Hepatocyte (in vitro differentiated cells): ENCODE measurements around the gene COL13A1.

Experiments
- CTCF ChIP-seq: fragments of 200-600 bp; sonication (generic); IDR thresholded peaks from 2 replicates; pipeline ENCODE4 v1.5.1; 2016; ENCODE audit warnings: antibody characterized with exemption, mild to moderate bottlenecking; ENCODE audit not compliant: poor library complexity
- EZH2 ChIP-seq: fragments of 200-600 bp; sonication (generic); IDR thresholded peaks from 2 replicates; pipeline ENCODE4 v1.6.1; 2016; ENCODE audit warnings: antibody characterized with exemption, mild to moderate bottlenecking, borderline replicate concordance
- EZH2phosphoT487 ChIP-seq: fragments of 200-600 bp; sonication (generic); IDR thresholded peaks from one replicate; pipeline ENCODE4 v1.6.1; 2018; ENCODE audit warnings: antibody characterized with exemption, mild to moderate bottlenecking, low read depth, moderate library complexity; ENCODE audit not compliant: unreplicated experiment, severe bottlenecking

GRCh38 chr10:69851306-69851705 is 49.6 kb downstream of the COL13A1 start:
- no peak for TF ChIP-seq CTCF
- no peak for TF ChIP-seq EZH2
- no peak for TF ChIP-seq EZH2phosphoT487
